Measurements from ENCODE around the gene TMCO4.

DNA sequence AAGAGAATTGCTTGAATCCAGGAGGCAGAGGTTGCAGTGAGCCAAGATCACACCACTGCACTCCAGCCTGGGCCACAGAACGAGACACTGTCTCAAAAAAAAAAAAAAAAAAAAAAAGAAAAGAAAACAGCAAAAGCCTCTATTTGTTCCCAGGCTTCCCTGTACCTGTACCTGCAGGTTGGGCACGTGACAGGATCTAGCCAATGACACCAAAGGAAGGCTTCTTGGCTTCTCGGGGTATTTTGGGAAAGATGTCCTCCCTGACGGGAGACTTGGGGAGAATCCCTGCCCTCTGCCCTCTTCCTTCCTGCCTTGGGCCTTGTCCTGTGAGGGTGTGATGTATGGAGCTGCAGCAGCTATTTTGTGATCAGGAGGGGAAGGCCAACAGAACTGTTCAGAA lies 22.8 kb downstream of the TMCO4 start:
- TF ChIP-seq, protein P1, sequence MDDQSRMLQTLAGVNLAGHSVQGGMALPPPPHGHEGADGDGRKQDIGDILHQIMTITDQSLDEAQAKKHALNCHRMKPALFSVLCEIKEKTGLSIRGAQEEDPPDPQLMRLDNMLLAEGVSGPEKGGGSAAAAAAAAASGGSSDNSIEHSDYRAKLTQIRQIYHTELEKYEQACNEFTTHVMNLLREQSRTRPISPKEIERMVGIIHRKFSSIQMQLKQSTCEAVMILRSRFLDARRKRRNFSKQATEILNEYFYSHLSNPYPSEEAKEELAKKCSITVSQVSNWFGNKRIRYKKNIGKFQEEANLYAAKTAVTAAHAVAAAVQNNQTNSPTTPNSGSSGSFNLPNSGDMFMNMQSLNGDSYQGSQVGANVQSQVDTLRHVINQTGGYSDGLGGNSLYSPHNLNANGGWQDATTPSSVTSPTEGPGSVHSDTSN (CRISPR knock-in tag; IDR thresholded peaks at IDR 0.05) = no peak
- TF ChIP-seq ZNF324 (tag by site-specific recombination; IDR thresholded peaks at IDR 0.05) (no peak), ZNF660 (tag by site-specific recombination; IDR thresholded peaks at IDR 0.05) (no peak), SP3 (tag by site-specific recombination; IDR thresholded peaks at IDR 0.05) (no peak), ZNF747 (tag by site-specific recombination; IDR thresholded peaks at IDR 0.05) (no peak), ZNF544 (tag by site-specific recombination; IDR thresholded peaks at IDR 0.05) (no peak)
- TF ChIP-seq, protein P2, sequence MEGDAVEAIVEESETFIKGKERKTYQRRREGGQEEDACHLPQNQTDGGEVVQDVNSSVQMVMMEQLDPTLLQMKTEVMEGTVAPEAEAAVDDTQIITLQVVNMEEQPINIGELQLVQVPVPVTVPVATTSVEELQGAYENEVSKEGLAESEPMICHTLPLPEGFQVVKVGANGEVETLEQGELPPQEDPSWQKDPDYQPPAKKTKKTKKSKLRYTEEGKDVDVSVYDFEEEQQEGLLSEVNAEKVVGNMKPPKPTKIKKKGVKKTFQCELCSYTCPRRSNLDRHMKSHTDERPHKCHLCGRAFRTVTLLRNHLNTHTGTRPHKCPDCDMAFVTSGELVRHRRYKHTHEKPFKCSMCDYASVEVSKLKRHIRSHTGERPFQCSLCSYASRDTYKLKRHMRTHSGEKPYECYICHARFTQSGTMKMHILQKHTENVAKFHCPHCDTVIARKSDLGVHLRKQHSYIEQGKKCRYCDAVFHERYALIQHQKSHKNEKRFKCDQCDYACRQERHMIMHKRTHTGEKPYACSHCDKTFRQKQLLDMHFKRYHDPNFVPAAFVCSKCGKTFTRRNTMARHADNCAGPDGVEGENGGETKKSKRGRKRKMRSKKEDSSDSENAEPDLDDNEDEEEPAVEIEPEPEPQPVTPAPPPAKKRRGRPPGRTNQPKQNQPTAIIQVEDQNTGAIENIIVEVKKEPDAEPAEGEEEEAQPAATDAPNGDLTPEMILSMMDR (tag by site-specific recombination; IDR thresholded peaks at IDR 0.05) = no peak
- TF ChIP-seq, protein P3, sequence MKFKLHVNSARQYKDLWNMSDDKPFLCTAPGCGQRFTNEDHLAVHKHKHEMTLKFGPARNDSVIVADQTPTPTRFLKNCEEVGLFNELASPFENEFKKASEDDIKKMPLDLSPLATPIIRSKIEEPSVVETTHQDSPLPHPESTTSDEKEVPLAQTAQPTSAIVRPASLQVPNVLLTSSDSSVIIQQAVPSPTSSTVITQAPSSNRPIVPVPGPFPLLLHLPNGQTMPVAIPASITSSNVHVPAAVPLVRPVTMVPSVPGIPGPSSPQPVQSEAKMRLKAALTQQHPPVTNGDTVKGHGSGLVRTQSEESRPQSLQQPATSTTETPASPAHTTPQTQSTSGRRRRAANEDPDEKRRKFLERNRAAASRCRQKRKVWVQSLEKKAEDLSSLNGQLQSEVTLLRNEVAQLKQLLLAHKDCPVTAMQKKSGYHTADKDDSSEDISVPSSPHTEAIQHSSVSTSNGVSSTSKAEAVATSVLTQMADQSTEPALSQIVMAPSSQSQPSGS (tag by site-specific recombination; IDR thresholded peaks at IDR 0.05; ENCODE audit: low read depth) = no peak
